Glomerular endothelial cell (primary cell): ENCODE results near the gene TCTN2. TPM values are rescaled to one million over a fixed set of nuclear protein-coding genes. Genes with fewer than 3 reads are reported as not detected.

Experiments
- DNase-seq: peaks from one replicate; pipeline ENCODE4 v3.0.0-alpha.2; 2011; ENCODE audit warnings: low read depth, low spot score; ENCODE audit errors: extremely low read depth
- total RNA-seq: library from RNA; depleted of rRNA; stranded (reverse); fragments of >200 nt; gene quantifications from 2 replicates; pipeline ENCODE4 v1.2.3, GENCODE V29; 2015

TCTN2 gene
- total RNA-seq, 1 donor from 2014 or later: 10.2 TPM

DNA sequence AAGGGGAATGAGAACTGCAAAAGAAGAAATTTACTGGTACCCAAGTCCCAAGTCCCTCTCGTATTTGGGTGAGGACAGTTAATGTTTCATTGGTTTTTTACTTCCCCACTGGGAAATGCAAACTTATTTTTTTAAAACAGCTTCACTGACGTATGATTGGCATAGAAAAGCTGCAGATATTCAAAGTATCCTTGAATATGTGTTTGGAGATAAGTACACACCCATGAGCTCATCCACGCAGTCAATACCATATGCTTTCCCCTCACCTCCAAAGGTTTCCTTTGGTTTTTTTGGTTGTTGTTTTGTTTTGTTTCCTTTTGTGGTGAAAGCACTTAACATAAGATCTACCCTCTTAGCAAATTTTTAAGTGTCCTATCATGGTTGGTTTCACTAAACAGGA lies 13.1 kb downstream of the TCTN2 start:
- DNase-seq: no peak

DNA sequence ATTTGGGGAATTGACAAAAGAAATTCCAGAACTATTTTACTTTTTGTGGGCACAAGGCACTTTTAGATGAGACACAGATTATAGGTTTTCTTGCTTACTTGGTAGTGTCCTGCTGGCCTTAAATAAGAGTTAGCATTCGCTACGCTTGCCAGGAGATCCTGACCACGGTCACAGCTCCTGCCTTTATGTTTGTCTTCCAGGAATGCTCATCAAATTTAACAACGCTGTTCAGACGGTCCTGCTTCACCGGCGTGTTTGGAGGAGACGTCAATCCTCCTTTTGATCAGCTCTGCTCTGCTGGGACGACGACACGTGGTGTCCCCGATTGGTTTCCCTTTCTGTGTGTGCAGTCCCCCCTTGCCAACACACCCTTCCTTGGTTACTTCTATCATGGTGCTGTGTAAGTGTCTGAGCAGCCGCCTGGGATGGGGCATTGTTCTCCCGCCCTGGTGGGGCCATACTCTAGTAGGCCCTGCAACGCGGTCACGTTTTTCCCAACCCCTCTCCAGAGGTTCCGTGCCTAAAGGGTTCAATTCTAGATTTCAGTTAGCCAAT lies 15.8 kb downstream of the TCTN2 start:
- no peak for DNase-seq

DNA sequence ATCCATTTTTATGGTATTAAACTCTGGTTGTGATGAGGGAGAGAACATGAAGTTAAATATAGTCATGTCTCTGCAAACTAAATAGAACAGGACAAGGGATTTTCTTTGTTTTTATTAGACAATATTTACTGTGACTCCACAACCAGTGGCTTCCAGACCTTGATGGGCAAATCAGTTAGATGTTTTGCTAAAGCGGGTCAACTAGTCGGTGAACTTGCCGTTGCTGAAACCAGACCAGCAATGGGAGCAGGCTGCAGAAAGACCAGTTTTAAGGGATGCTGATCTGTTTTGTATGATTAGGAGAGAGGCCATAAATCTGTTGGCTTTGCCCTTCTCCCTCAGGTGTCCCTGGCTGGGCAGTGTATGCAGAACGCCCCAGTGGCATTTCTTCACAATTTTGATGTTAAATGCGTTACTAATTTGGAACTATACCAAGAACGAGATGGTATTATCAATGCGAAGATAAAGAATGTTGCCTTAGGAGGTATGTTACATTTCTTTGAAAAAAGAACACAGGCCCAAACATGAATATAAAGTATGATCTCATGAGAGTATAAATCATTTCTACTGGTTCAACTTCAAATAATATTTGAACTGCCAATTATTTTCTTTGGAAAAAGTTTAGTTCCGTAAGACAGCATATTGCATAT lies 19.4 kb downstream of the TCTN2 start:
- DNase-seq: no peak

DNA sequence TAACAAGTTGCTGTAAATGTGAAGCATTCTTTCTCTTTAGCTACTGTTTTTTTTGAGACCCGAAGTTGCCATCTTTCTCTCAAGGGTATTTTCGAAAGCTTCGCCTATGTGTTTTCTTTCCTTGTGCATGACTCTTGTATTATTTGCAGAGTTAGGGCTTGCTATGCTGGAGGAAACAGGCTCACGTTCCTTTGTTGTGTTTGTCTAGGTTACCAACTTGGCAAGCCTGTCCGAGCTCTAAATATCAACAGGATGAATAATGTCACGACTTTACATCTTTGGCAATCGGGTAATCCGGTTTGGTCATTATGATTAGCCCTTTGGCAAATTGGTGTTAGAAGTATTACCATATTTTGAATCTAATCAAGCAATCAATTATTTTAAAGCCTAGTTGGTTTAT lies 25.3 kb downstream of the TCTN2 start:
- no peak for DNase-seq

DNA sequence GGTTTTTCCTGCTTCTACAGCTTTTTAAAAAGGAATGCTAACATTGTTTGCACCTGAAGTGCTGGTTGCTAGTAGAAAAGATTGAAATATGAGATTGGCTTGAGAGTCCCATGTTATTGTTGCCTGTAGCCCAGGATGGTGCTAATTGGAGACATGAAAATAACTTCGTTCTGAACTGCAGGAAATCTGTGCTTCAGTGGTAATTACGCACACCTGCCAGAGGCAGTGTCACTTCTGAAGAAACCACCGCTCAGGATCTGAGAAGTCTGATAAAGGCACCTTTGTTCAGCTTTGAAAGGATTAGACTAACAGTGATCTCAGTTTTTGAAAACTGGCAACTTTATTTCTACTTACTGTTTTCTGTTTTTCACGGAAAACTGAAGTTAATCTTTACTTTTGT lies 25.7 kb downstream of the TCTN2 start:
- DNase-seq: no peak

DNA sequence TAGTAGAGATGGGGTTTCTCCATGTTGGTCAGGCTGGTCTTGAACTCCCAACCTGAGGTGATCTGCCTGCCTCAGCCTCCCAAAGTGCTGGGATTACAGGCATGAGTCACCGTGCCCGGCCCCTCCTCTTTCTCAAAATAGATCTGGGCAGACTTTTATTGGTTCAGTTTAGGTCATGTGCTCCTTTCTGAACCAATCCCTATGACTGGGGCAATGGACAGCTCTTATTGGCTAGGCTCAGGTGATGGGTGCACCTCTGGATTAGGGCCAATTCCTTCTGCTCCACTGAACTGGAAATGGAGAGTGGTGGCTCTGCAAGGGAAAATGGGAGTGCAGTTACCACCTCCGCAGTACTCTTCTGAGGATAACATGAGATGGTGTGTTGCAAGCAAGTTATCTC lies 35.0 kb downstream of the TCTN2 start:
- DNase-seq: no peak

DNA sequence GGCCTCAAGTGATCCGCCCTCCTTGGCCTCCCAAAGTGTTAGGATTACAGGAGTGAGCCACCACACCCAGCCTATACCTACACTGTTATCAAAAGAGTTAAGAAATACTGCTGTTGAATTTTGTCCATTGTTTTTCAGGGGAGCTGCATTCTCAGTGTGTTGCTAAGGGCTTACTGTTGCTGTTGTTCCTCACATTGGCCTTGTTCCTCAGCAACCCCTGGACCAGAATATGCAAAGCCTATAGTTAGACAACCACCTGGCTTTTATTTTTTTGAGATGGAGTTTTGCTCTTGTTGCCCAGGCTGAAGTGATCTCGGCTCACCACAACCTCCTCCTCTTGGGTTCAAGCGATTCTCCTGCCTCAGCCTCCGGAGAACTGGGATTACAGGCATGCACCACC lies 36.6 kb downstream of the TCTN2 start:
- no peak for DNase-seq

DNA sequence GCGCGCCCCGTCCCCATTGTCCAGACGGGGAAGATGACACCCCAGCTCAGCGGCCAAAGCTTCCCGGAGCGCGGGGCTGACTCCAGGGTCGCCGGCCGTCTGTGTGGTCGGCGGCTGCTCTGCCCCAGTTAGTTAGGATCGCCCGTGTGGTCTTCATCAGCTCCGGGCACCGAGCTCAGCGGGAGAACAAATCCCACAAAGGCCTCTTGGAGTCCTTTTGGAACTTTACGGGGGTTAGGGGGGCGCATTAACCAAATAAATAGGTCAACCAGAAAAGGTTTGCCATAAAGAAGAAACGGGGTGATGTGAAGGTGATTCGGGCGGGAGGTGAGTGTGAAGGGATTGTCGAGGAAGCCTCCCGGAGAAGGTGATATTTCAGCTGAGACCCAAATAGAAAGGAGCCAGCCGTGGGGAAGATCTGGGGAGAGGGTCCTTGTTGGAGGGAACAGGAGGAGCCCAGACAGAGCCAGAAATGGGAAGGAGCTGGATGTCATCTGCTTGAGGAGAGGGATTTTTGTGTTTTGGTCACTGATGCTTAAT lies 41.9 kb downstream of the TCTN2 start:
- DNase-seq: no peak

DNA sequence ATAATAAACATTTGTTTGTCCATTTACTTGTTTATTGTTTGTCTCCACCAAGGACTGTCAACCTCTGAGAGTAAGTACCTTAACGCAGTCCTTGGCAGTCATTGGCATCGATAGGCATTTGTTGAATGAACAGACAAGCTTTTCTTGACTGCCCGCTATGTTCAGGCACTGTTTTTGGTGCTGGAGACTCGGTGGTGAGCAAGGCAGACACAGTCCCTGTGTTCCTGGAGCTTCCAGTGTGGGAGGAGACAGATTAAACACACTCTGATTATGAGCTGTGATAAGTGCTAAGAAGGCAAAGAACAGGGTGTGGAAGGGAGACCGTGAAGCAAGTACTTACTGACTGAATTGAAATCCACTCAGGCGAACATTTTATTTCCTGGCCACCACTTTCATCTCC lies 42.5 kb downstream of the TCTN2 start:
- no peak for DNase-seq

DNA sequence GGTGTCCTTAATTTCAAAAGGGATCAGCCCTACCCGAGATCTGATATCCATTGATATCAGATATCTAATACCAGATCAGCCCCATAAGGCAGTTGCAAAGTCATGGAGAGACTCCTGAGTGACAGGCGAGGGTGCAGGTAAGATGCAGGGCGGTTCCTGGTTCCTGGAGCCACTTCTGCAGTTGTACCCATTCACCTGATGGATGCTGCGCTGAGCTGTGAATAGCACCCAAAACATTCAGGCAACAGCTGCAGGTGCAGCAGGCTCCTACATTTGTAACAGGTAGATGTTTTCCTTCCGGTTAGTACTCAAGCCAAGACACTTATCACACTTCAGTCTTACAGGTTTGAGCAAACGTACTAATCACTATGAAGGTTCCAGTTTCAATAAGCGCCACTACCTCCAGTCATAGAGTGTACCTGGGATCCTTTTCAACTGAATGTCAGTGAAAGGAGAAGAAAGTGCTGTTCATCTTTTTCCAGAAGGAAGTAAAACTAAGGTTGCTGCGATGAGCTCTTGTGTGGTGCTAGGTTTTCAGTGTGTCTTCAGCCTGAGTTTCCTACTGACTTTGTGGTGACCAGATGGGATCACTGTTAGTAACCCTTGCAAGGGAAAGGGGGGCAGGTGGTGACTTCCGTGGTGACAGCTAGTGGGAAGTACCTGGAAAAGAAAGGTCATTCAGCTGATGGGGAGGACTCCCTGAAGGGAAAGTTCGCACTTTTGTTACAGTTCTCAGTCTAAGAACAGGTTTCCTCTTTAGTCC lies 43.1 kb downstream of the TCTN2 start:
- DNase-seq: no peak

DNA sequence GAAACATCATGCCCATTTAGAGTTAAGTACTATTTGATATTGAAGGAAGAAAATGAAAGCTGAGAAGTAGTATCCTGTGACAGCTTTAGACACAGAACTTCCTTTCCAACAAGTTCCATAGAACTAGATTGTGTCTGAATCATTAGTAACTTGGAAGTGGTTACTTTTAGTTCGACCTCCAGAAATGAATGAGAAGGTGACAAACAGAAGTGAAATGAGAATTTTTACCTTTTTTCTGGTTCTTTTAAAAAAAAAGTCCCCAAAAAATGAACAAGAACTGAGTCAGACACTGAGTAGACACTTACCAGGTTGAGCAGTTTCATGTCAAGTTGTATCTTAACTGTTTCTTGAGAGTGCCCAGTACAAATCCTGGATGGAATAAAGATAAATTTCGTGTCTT lies 44.3 kb downstream of the TCTN2 start:
- DNase-seq: no peak

DNA sequence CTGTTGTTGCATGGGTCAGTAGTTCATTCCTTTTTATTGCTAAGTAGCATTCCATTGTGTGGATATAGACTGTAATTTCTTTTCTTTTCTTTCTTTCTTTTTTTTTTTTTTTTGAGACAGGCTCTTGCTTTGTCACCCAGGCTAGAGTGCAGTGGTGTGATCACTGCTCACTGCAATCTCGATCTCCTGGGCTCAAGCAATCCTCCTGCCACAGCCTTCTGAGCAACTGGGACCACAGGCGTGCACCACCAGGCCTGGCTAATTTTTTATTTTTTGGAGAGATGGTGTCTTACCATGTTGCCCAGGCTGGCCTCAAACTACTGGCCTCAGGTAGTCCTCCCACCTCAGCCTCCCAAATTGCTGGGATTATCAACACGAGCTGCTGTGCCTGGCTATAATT lies 46.4 kb downstream of the TCTN2 start:
- DNase-seq: no peak

DNA sequence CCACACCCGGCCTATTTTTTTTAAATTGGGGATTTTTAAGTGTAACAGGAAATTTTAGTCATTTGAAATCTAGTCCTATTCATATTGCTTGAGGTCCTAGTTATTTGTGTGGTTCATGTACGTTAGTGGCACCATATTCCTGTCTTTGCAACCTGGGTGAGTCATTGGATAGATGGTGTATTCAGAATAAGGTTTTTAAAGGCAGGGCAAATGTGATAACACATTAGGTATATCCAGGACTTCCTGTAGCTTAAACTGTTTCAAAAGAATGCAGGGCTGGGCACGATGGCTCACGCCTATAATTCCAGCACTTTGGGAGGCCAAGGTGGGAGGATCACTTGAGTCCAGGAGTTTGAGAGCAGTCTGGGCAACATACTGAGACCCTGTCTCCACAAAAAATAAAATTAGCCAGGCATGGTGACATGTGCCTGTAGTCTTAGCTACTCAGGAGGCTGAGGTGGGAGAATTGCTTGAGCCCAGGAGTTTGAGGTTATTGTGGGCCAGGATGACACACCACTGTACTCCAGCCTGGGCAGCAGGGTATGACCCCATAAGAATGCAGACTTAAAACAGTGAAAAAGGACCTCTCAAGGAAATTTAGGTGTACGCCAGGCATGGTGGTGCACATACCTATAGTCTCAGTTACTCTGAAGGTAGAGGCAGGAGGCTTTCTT lies 49.4 kb downstream of the TCTN2 start:
- DNase-seq: no peak

DNA sequence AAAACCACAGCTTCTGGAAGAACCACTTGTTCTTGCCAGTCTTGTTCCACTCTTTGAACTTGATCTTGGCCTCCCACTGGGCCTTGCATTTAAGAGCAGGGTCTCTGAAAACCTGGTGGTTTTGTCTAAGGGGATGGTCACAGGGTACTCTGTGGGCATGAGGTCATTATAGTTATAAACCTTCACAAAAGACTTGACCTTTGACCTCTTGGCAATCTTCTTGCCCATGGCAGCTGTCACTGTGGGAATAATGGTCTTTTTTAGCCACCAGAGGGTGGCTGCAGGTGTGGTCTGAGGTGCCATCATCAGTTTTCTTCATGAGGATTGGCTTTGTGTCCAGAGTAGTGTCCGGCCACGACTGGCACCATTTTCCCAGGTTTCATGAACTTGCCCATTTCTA lies 50.3 kb downstream of the TCTN2 start:
- no peak for DNase-seq

DNA sequence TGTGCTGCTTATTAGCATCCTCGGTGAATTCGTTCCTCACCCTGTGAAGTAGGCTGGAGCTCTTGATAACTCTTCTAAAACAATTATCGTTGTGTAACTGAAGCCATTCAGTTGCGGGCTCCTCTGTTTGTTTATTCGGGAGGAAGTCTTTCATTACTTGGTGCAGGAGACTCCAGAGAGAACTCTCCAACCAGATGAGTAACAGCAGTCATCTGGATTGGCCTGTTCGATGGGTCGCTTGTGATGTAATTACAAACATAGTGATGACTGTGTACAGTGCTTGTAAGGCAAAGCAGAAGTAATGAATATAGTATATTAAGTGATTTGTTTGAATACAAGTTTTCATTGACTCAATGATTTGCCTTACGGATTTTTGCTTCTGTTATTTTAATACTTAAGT lies 52.1 kb downstream of the TCTN2 start:
- no peak for DNase-seq

DNA sequence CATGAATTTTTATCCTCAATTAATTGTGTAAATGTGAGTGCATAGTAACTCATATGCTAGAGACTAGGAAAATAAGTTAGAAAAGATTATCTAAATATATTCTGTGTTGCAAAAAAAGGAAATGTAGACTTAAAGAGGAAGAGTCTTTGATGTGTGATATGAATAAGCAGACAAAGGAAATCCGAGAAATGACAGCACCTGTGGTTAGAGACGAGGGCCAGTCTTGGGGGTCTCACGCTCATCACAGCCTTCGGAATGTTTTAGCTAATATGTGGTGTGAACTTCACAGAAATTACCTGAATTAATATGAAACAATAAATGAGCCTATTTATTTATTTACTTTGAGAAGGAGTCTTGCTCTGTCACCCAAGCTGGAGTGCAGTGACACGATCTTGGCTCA lies 52.9 kb downstream of the TCTN2 start:
- no peak for DNase-seq

DNA sequence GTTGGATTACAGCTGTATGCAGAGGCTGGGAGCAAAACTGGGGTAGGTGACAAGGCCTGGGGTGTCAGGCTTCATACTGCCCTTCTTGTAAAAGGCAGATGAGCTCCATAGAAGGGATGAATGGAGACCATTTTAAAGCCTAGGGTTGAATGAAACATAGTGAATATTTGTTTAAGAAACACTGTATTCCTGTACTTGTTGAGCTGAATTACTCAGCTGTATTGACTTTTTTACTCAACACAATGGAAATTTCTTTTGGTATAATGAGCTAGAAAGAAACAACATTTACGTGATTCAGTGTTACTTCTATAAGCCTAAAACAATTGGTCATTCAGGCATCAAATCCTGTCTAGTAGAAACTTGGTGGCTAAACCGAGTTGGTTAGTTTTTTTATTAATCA lies 55.3 kb downstream of the TCTN2 start:
- no peak for DNase-seq

DNA sequence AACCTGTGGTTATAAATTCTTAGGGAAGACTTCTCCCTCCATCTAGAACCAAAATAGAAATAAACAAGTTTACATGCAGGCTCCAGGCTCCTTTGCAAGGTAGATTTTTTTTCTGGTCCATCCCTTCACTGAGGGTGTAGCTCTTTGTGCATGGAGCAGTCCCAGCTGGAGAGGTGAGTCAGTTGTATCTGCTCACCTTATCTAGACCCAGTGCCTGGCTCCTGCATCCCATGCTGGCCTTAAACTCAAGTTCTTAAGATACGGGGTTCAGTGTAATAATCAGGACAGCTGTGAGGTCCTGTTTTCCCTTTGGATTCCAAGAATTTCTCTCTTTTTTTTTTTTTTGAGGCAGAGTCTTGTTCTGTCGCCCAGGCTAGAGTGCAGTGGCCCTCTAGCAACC lies 56.0 kb downstream of the TCTN2 start:
- DNase-seq: no peak

DNA sequence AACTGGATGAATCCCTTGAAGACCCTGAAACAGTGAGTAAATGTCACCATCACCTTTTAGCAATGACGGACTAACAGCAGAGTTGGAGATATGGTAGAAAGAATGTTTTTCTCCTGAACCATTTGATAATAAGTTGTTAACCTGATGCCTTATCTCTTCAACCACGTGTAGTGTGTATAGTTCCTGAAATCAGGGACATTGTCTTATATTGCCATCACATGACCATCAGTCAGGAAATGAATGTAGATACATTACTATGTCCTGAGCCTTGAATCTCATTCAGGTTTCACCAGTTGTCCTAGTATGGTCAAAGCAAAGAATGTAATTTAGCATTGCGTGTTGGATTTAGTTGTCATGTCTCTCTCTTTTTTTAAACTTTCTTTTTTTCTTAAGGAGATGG lies 57.0 kb downstream of the TCTN2 start:
- no peak for DNase-seq

DNA sequence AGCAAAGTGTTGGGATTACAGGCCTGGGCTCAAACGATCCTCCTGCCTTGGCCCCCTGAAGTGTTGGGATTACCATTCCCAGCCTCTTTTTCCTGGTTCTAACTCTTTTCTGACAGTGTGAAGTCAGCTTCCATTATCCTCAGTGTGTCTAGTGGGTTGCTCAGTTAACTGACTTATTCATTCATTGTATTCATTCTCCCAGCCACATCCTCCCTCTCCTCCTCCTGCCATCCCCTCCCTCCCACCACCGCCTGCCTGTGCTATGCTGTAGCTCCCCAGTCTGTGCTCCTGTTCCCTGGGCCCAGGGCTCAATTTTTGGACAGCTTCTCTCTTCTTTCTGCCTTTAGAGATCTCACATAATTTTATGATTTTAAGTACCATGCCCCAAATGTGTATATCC lies 60.7 kb downstream of the TCTN2 start:
- no peak for DNase-seq

DNA sequence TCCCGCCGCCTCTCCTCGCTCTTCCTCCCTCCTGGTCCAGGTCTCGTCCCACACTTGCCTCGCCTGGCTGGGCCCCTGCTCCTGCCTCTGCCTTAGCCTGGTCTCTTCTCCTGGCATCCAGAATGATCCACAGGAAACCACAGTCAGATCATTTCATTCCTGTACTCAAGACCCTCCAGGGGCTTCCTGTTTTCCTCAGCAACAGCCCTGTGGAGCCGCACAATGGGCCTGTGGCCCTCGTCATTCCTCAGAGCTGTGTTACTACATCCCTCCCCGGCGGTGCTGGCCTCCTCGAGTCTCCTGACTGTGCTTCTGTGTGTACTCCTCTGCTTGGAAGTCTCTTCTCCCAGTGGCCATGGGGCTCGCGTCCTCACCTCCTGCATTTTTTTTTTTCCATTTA lies 61.3 kb downstream of the TCTN2 start:
- DNase-seq: no peak

DNA sequence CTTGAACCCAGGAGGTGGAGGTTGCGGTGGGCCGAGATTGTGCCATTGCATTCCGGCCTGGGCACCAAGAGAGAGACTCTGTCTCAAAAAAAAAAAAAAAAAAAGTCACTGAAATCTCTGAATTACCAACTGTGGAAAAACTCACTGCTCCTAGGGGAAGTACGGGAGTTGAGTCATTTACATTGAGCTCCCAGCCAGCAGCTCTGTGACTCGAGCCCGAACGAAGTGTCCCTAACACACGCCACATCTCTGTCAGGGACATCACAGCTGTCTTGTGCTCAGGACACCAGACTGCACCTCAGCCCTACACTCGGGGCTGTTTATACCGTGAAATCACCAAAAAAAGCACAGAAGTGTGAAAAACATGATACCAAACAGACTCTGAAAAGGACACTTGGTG lies 62.3 kb downstream of the TCTN2 start:
- no peak for DNase-seq
